GM12891 (cell line): ENCODE measurements around the gene DUS3L.
A peak's percentile ranks its signal among the peaks of the same experiment; 100 is the strongest.

Source experiments
- DNase-seq: peaks from one replicate; pipeline ENCODE4 v3.0.0; 2011; ENCODE audit warnings: low spot score; ENCODE audit not compliant: insufficient read length
- FAIRE-seq: peaks from 2 replicates; lab custom pipeline; 2011; peaks lifted over from hg19 to GRCh38; lab: Jason Lieb, UNC
- PAX5 ChIP-seq: IDR thresholded peaks from 2 replicates; pipeline ENCODE4 v1.6.1; 2011; ENCODE audit warnings: low read length, moderate library complexity, mild to moderate bottlenecking; ENCODE audit not compliant: insufficient read depth, severe bottlenecking
- POLR2A ChIP-seq: IDR thresholded peaks from 2 replicates; pipeline ENCODE4 v1.6.1; 2011; ENCODE audit warnings: low read depth, low read length, control low read depth
- POLR2AphosphoS5 ChIP-seq: IDR thresholded peaks from 2 replicates; pipeline ENCODE4 v1.6.1; 2011; ENCODE audit warnings: low read depth, low read length, control low read depth
- POU2F2 ChIP-seq: IDR thresholded peaks from 2 replicates; pipeline ENCODE4 v1.6.1; 2011; ENCODE audit warnings: low read depth, mild to moderate bottlenecking, control low read depth, low read length, moderate library complexity
- SPI1 ChIP-seq: IDR thresholded peaks from 2 replicates; pipeline ENCODE4 v1.6.1; 2011; ENCODE audit warnings: low read depth, low read length, control low read depth
- TAF1 ChIP-seq: IDR thresholded peaks from 2 replicates; pipeline ENCODE4 v1.6.1; 2011; ENCODE audit warnings: low read depth, low read length, control low read depth

Gene DUS3L

DNA sequence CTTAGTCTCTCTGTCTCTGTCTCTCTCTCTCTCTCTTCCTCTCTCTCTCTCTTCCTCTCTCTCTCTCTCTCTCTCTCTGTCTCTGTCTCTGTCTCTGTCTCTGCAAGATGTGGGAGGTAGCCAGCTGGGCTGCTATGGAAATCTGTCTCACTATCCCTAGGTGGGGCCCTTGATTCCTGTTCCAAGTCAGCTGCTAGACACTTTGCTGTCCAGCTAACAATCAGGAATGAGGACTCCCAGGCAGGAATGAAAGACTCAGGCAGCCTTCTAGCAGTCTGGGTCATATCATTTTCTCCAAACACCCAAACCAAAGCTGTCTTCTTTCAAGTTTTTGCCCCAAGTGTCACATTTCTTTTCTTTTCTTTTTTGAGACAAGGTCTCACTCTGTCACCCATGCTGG is 47.3 kb downstream of the DUS3L start:
- FAIRE-seq (no peak), DNase-seq (no peak)
- TF ChIP-seq POLR2AphosphoS5: no peak
- TF ChIP-seq SPI1: no peak
- no peak for TF ChIP-seq TAF1
- no peak for TF ChIP-seq POU2F2
- TF ChIP-seq PAX5: no peak

DNA sequence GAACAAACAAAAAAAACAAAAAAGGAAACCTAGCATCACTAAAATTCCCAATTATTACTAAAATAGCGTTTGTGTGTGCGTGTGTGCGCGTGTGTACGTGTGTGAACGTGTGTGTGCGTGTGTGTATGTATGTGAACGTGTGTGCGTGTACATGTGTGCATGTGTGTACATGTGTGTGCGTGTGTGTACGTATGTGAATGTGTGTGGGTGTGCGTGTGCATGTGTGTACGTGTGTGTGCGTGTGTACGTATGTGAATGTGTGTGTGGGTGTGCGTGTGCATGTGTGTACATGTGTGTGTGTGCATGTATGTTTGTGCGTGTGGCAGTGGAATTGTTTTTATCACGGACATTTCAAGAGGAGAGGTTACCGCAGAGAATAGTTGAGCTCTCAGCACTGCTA is 48.9 kb downstream of the DUS3L start:
- DNase-seq: no peak
- no peak for TF ChIP-seq POLR2AphosphoS5
- no peak for TF ChIP-seq TAF1
- no peak for TF ChIP-seq POU2F2
- no peak for TF ChIP-seq SPI1
- TF ChIP-seq POLR2A: no peak
- no peak for TF ChIP-seq PAX5
- FAIRE-seq: peak; percentile 71

DNA sequence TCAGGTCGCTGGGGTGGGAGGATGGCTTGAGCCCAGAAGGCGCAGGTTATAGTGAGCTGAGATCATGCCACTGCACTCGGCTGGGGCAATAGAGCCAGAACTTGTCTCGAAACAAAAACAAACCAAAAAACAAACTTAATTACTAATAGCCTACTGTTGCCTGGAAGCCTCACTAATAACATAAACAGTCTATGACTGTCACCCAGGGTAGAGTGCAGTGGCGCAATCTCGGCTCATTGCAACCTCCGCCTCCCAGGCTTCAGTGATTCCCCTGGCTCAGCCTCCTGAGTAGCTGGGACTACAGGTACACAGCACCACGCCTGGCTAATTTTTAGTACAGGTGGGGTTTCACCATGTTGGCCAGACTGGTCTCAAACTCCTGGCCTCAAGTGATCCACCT is 52.5 kb downstream of the DUS3L start:
- no peak for FAIRE-seq
- TF ChIP-seq PAX5 (no peak), POLR2A (no peak)
- no peak for DNase-seq
